SU-DHL-6 (cell line): Measurements from ENCODE around the gene TNFRSF9.

Experiments used
- H2AFZ ChIP-seq: fragments of 200-600 bp; sonication (generic); 2 replicates; pipeline ENCODE4 v1.6.1; 2014; ENCODE audit warnings: low read depth, mild to moderate bottlenecking, moderate library complexity, mixed read lengths, antibody characterized with exemption, low read length; ENCODE audit not compliant: severe bottlenecking
- H3F3A ChIP-seq: fragments of 200-600 bp; shearing (Covaris generic); 2 replicates; pipeline ENCODE4 v1.6.0; 2016; ENCODE audit warnings: antibody characterized with exemption, mild to moderate bottlenecking; ENCODE audit not compliant: insufficient read depth
- H3K27ac ChIP-seq: fragments of 200-600 bp; sonication (generic); 2 replicates; pipeline ENCODE4 v1.5.1; 2016; ENCODE audit warnings: low read depth, mild to moderate bottlenecking, low read length, moderate library complexity, mixed read lengths
- H3K27me3 ChIP-seq: fragments of 200-600 bp; sonication (generic), shearing (Covaris generic); 2 replicates; pipeline ENCODE4 v1.6.0; 2014; ENCODE audit warnings: mild to moderate bottlenecking, low read length
- H3K36me3 ChIP-seq: fragments of 200-600 bp; sonication (generic); 2 replicates; pipeline ENCODE4 v1.6.1; 2014; ENCODE audit warnings: mild to moderate bottlenecking, low read length, mixed read lengths
- H3K4me2 ChIP-seq: fragments of 300-600, 200-600 bp; shearing (Covaris generic), sonication (generic); 2 replicates; pipeline ENCODE4 v1.6.0; 2014; ENCODE audit warnings: low read length, low read depth, mild to moderate bottlenecking; ENCODE audit not compliant: poor library complexity, severe bottlenecking
- H3K4me3 ChIP-seq: fragments of 200-600 bp; sonication (generic); 2 replicates; pipeline ENCODE4 v1.5.1; 2014; ENCODE audit warnings: antibody characterized with exemption, low read length, mild to moderate bottlenecking, mixed read lengths; ENCODE audit not compliant: insufficient read depth, poor library complexity, severe bottlenecking
- H3K79me2 ChIP-seq: fragments of 200-600 bp; sonication (generic); 2 replicates; pipeline ENCODE4 v1.6.1; 2014; ENCODE audit warnings: mild to moderate bottlenecking, low read length, moderate library complexity; ENCODE audit not compliant: insufficient read depth
- H3K9ac ChIP-seq: fragments of 200-600 bp; sonication (generic); 2 replicates; pipeline ENCODE4 v1.7.0; 2014; ENCODE audit warnings: mild to moderate bottlenecking, low read length
- H3K9me2 ChIP-seq: fragments of 200-600 bp; sonication (generic); replicated peaks from 2 replicates; pipeline ENCODE4 v1.6.1; 2014; ENCODE audit warnings: low read length; ENCODE audit not compliant: insufficient read depth
- H3K9me3 ChIP-seq: fragments of 200-600 bp; sonication (generic); 2 replicates; pipeline ENCODE4 v1.6.1; 2014; ENCODE audit warnings: low read length, mixed read lengths; ENCODE audit not compliant: insufficient read depth
- H4K20me1 ChIP-seq: fragments of 200-600 bp; sonication (generic); 2 replicates; pipeline ENCODE4 v1.6.1; 2014; ENCODE audit warnings: low read depth, mild to moderate bottlenecking, antibody characterized with exemption, low read length, moderate library complexity, mixed read lengths
- EZH2phosphoT487 ChIP-seq: fragments of 200-600 bp; sonication (generic), shearing (Covaris generic); conservative IDR thresholded peaks from 2 replicates; pipeline ENCODE4 v1.6.1; 2018; ENCODE audit warnings: mild to moderate bottlenecking, antibody characterized with exemption, low read length, moderate library complexity, mixed read lengths
- TF ChIP-seq, protein P1 (sequence below): fragments of 200-600 bp; sonication (generic); IDR thresholded peaks from one replicate; pipeline ENCODE4 v1.5.1; 2017; ENCODE audit warnings: antibody characterized with exemption, mild to moderate bottlenecking, low read length, moderate library complexity; ENCODE audit not compliant: insufficient read depth, poor library complexity, severe bottlenecking

Gene TNFRSF9

DNA sequence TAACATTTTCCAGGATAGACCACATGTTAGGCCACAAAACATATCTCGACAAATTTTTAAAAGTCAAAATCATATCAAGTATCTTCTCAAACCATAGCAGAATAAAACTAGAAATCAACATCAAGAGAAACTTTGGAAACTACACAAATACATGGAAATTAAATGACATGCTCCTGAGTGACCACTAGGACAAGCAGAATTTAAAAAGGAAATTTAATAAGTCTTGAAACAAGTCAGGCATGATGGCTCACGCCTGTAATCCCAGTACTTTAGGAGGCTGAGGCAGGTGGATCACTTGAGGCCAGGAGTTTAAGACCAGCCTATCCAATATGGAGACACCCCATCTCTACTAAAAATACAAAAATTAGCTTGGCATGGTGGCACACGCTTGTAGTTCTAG is 61.4 kb downstream of the TNFRSF9 start:
- Histone ChIP-seq H3F3A (no peaks in the 10 kb centered on the region), H3K9me3 (no peaks in the 10 kb centered on the region), H4K20me1 (no peaks in the 10 kb centered on the region), H3K27ac (no peak overlapping the region), H3K4me2 (no peak overlapping the region), H2AFZ (no peak overlapping the region), H3K9me2 (no peaks in the 10 kb centered on the region), H3K36me3 (no peaks in the 10 kb centered on the region), H3K4me3 (no peak overlapping the region), H3K79me2 (no peaks in the 10 kb centered on the region), H3K9ac (no peak overlapping the region), H3K27me3 (no peaks in the 10 kb centered on the region)
- TF ChIP-seq, protein P1, sequence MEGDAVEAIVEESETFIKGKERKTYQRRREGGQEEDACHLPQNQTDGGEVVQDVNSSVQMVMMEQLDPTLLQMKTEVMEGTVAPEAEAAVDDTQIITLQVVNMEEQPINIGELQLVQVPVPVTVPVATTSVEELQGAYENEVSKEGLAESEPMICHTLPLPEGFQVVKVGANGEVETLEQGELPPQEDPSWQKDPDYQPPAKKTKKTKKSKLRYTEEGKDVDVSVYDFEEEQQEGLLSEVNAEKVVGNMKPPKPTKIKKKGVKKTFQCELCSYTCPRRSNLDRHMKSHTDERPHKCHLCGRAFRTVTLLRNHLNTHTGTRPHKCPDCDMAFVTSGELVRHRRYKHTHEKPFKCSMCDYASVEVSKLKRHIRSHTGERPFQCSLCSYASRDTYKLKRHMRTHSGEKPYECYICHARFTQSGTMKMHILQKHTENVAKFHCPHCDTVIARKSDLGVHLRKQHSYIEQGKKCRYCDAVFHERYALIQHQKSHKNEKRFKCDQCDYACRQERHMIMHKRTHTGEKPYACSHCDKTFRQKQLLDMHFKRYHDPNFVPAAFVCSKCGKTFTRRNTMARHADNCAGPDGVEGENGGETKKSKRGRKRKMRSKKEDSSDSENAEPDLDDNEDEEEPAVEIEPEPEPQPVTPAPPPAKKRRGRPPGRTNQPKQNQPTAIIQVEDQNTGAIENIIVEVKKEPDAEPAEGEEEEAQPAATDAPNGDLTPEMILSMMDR: no peak
- TF ChIP-seq EZH2phosphoT487: no peak

DNA sequence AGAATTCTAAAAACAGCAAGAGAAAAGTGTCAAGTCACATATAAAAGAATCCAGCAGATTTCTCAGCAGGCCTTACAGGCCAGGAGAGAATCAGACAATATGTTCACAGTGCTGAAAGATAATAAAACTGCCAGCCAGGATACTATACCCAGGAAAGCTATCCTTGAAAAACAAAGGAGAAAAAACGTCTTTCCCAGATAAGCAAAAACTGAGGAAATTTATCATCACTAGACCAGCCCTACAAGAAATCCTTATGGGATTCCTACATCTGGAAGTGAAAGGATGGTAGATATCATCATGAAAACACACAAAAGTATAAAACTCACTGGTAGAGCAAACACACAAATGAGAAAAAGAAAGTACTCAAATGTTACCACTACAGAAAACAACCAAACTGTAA is 62.6 kb downstream of the TNFRSF9 start:
- H3K36me3 ChIP-seq: no peaks in the 10 kb centered on the region
- no peaks in the 10 kb centered on the region for H4K20me1 ChIP-seq
- no peaks in the 10 kb centered on the region for H3K79me2 ChIP-seq
- H3K27ac ChIP-seq: no peak overlapping the region
- no peak overlapping the region for H2AFZ ChIP-seq
- no peaks in the 10 kb centered on the region for H3K9me3 ChIP-seq
- H3K4me2 ChIP-seq: no peak overlapping the region
- no peaks in the 10 kb centered on the region for H3F3A ChIP-seq
- no peaks in the 10 kb centered on the region for H3K27me3 ChIP-seq
- no peaks in the 10 kb centered on the region for H3K9me2 ChIP-seq
- H3K9ac ChIP-seq: no peak overlapping the region
- no peak for TF ChIP-seq EZH2phosphoT487
- TF ChIP-seq, protein P1: no peak
- no peak overlapping the region for H3K4me3 ChIP-seq

DNA sequence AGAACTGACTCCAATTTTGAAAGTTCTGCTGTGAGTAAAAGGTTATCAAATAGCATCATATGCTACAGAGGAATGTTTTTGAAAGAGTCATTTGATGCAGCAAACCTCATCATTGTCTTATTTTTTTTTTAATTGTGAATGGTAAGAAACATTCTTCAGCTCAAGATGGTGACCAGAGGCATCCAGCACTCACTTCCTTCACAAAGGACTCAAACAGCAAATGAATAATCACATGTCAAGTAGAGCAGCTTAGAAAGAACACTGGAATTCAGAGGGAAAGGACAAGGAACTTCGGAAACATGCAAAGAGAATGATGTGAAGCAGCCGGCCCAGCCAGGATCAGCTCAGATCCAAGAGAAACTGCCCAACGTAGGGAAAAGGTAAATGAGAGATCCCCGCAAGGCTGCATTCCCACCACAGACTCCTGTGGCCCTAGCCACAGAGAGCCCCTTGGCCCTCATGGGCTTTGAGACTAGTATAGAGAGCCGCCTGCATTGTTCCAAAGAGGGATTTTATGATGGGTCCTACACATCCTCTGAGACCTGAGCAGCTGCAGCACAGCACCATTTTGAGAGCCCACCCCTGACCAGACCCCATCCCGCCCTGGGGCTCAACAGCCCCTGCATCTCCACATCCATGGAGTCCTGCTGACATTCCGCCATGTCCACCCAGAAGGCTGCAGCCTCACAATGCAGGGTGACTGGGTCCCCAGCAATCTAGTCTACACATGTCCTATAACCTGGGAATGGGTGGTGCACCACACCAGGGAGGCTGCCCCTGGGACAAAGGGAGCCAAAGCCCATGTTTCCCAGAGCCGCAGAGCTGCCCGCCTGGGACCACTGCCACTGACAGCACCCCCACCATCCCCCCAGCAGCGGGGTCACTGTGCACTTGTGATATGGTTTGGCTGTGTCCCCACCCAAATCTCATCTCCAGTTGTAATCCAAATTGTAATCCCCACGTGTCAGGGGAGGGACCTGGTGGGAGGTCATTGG is 66.5 kb downstream of the TNFRSF9 start:
- no peak overlapping the region for H2AFZ ChIP-seq
- no peaks in the 10 kb centered on the region for H3K79me2 ChIP-seq
- no peaks in the 10 kb centered on the region for H3K27me3 ChIP-seq
- H3K9me2 ChIP-seq: no peaks in the 10 kb centered on the region
- H3K27ac ChIP-seq: no peak overlapping the region
- no peak overlapping the region for H3K4me3 ChIP-seq
- TF ChIP-seq EZH2phosphoT487: no peak
- TF ChIP-seq, protein P1: no peak
- H3F3A ChIP-seq: no peaks in the 10 kb centered on the region
- no peaks in the 10 kb centered on the region for H3K9me3 ChIP-seq
- no peaks in the 10 kb centered on the region for H4K20me1 ChIP-seq
- H3K9ac ChIP-seq: no peak overlapping the region
- H3K36me3 ChIP-seq: no peaks in the 10 kb centered on the region
- no peak overlapping the region for H3K4me2 ChIP-seq
